SK-MEL-5 (cell line): ENCODE data around the gene YBEY. TPM values are rescaled to one million over a fixed set of nuclear protein-coding genes. Genes with fewer than 3 reads are reported as not detected.
"Not testable (repeated sequence)": the region's sequence is repeated elsewhere in the genome, so short reads cannot be mapped to it uniquely, and the experiment has no call there.

ENCODE experiments used
- DNase-seq: peaks from one replicate; pipeline ENCODE4 v3.0.0-alpha.2; 2016; ENCODE audit warnings: low read depth, low spot score
- in situ Hi-C: cut with HindIII; loops from 2 replicates; pipeline ENCODE4 v1.10.0; 2016; ENCODE audit warnings: low sequenced_read_pairs, high pct_unique_total_duplicates, low pct_unique_long_range_greater_than_20kb
- polyA plus RNA-seq, 2 experiments: library from polyadenylated mRNA; depleted of rRNA; stranded (reverse); fragments of >200 nt; gene quantifications; 2 replicates each; pipeline ENCODE4 v1.2.3, GENCODE V29; 2015
- total RNA-seq: library from RNA; depleted of rRNA; stranded (reverse); fragments of >200 nt; shearing (Covaris generic); gene quantifications from 2 replicates; pipeline ENCODE4 v1.2.3, GENCODE V29; 2014; rRNA removed

Gene YBEY
- total RNA-seq = 24.3 and 24.6 TPM in 2 replicates
- 21.3 and 22.0 TPM in 2 replicates for polyA plus RNA-seq (2015; cell fraction: cytosol; rRNA removed)
- 20.0 and 24.5 TPM in 2 replicates for polyA plus RNA-seq (2015; cell fraction: nucleus; rRNA removed)

- in situ Hi-C loops = no loop called here
- DNase-seq = peak; percentile 88
Measured at GRCh38 chr21:46285761-46286647, at the start of gene YBEY. TSS of gene YBEY (plus strand) at chr21:46286342. CDS start at chr21:46286914, 572 bp downstream.

- DNase-seq = no peak
- in situ Hi-C loops = no loop called here
Measured at GRCh38 chr21:46237474-46237873, 48.7 kb upstream of the YBEY start.

- in situ Hi-C loops = no loop called here
- no peak for DNase-seq
Measured at GRCh38 chr21:46239817-46240325, 46.3 kb upstream of the YBEY start.

- DNase-seq, in situ Hi-C loops: not testable (repeated sequence)
Measured at GRCh38 chr21:46241577-46241976, 44.6 kb upstream of the YBEY start.

- in situ Hi-C loops = no loop called here
- DNase-seq = no peak
Measured at GRCh38 chr21:46243325-46243724, 42.8 kb upstream of the YBEY start.

GRCh38 chr21:46243960-46244361 lies 42.2 kb upstream of the YBEY start:
- in situ Hi-C loops = no loop called here
- DNase-seq = no peak

GRCh38 chr21:46244602-46245001 lies 41.5 kb upstream of the YBEY start:
- DNase-seq = no peak
- in situ Hi-C loops = no loop called here

- in situ Hi-C loops = no loop called here
- DNase-seq = no peak
Measured at GRCh38 chr21:46245213-46245915, 40.8 kb upstream of the YBEY start.

GRCh38 chr21:46246345-46246744 lies 39.8 kb upstream of the YBEY start:
- no peak for DNase-seq
- in situ Hi-C loops = no loop called here

- DNase-seq = no peak
- in situ Hi-C loops = no loop called here
Measured at GRCh38 chr21:46247699-46248421, 38.3 kb upstream of the YBEY start.

- in situ Hi-C loops = no loop called here
- DNase-seq = no peak
Measured at GRCh38 chr21:46248422-46248782, 37.7 kb upstream of the YBEY start.

- DNase-seq = no peak
- in situ Hi-C loops = no loop called here
Measured at GRCh38 chr21:46248827-46249226, 37.3 kb upstream of the YBEY start.

- no peak for DNase-seq
Measured at GRCh38 chr21:46250146-46250725, 35.9 kb upstream of the YBEY start.

GRCh38 chr21:46252840-46253239 lies 33.3 kb upstream of the YBEY start:
- in situ Hi-C loops = no loop called here
- no peak for DNase-seq

More at GRCh38 chr21:46250146-46250725, 35.9 kb upstream of the YBEY start:
- in situ Hi-C loops = no loop called here

- in situ Hi-C loops = no loop called here
- DNase-seq = peak; percentile 80
Measured at GRCh38 chr21:46253610-46254124, 32.5 kb upstream of the YBEY start.

- in situ Hi-C loops = no loop called here
- no peak for DNase-seq
Measured at GRCh38 chr21:46254208-46254975, 31.8 kb upstream of the YBEY start.

GRCh38 chr21:46255166-46255565 lies 31.0 kb upstream of the YBEY start:
- in situ Hi-C loops = no loop called here

More at GRCh38 chr21:46255166-46255565, 31.0 kb upstream of the YBEY start:
- DNase-seq = no peak
